HG03457 (cell line): ENCODE measurements around the gene CD9.

Experiments
- ATAC-seq: cut with Tn5 transposase; IDR thresholded peaks from one replicate; pipeline ENCODE4 v1.9.1; 2021; ENCODE audit warnings: moderate number of reproducible peaks; ENCODE audit not compliant: unreplicated experiment

Gene CD9

GRCh38 chr12:6235906-6236640, 35.9 kb downstream of the CD9 start:
- ATAC-seq, result no peak

GRCh38 chr12:6236641-6236940, 36.4 kb downstream of the CD9 start:
- ATAC-seq, result no peak

DNA sequence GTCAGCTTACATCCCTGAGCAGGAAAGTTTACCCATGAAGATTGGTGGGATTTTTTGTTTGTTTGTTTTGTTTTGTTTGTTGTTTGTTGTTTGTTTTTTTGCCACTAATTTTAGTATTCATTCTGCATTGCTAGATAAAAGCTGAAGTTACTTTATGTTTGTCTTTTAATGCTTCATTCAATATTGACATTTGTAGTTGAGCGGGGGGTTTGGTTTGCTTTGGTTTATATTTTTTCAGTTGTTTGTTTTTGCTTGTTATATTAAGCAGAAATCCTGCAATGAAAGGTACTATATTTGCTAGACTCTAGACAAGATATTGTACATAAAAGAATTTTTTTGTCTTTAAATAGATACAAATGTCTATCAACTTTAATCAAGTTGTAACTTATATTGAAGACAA, 37.6 kb downstream of the CD9 start:
- ATAC-seq, result no peak

DNA sequence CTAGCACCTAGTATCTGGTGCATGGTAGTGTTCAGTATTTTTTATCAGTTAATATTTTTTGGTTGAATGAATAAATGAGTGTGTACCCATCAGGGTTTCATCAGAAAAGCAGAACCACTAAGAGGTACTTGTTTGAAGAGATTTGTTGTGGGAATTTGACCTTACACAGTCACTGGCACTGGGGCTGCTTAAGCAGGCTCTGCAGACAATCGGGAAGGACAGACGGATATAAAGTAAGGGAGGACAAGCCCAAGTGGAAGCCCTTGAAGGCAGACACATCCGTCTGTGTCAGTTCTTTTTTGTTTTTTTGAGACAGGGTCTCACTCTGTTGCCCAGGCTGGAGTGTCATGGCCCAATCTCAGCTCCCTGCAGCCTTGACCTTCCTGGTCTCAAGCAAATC, 38.7 kb downstream of the CD9 start:
- no peak for ATAC-seq

- no peak for ATAC-seq
Measured at GRCh38 chr12:6241495-6241894, 41.3 kb downstream of the CD9 start.

- no peak for ATAC-seq
Measured at GRCh38 chr12:6249580-6249979, 49.4 kb downstream of the CD9 start.

DNA sequence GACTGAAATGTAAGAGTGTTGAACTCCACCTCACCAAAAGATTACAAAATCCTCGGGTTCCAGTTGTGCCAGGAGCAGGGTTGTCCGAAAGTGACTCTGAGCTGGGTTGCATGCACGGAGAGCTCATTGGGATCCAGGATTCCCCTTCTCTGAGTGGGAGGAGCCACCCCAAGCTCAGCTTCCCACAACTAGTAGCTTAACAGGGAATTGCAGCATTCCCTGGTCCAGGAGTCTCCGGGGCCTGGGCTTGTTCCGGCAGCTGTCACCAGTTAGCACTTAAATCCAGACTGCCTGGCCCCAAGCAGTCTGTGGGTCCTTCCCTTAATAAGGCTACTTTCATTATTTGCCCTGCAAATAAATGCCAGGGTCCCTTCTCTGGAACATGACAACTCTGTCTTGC, 50.1 kb downstream of the CD9 start:
- no peak for ATAC-seq

DNA sequence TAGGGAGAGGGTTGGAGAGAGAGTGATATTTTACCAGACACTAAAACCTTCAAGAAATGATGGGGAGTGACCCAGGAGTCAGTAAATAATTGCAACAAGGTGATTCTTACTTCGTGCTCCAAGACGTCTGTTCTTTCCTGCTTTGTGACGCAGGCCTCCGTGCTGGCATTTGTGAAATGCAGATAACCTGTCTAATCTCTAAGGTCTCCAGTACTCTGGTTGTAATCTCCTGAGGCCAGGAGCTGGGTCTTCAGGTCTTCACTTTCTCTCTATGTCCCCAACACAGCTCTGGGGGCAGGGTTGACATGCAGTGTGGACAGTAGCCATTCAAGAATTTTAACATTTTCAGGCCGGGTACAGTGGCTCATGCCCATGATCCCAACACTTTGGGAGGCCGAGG, 53.1 kb downstream of the CD9 start:
- no peak for ATAC-seq

GRCh38 chr12:6254491-6254890, 54.3 kb downstream of the CD9 start:
- ATAC-seq, result no peak

DNA sequence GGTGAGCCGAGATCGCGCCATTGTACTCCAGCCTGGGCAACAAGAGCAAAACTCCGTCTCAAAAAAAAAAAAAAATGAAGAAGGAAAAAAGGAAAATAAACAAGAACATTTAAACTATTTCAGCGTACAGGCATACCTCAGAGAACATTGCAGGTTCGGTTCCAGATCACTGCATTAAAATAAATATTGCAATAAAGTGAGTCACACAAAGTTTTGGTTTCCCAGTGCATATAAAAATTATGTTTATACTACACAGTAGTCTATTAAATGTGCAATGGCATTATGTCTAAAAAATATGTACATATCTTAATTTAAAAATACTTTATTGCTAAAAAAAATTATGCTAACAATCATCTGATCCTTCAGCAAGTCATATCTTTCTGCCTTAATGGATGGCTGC, 56.8 kb downstream of the CD9 start:
- no peak for ATAC-seq

GRCh38 chr12:6262211-6262610, 62.0 kb downstream of the CD9 start:
- no peak for ATAC-seq

DNA sequence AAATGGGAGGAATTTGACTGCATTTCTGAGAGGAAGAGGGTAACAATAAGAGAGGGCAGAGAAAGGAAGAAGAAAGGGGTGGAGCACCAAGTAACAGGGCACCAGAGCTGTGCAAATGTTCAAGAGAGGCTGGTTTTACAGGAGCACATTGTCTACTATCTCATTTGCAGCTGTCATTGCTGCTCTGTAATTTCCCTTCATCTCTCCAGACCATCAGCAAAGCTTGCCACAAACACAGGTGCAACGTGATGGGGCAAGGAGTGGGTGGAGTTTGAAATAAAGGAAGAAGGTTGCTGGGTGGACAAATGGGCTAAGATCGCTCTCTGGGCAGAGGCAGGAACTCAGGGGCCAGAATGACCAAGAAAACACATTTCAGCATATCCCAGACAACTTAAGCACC, 62.4 kb downstream of the CD9 start:
- ATAC-seq, result no peak

- ATAC-seq, result no peak
Measured at GRCh38 chr12:6263931-6264330, 63.7 kb downstream of the CD9 start.

DNA sequence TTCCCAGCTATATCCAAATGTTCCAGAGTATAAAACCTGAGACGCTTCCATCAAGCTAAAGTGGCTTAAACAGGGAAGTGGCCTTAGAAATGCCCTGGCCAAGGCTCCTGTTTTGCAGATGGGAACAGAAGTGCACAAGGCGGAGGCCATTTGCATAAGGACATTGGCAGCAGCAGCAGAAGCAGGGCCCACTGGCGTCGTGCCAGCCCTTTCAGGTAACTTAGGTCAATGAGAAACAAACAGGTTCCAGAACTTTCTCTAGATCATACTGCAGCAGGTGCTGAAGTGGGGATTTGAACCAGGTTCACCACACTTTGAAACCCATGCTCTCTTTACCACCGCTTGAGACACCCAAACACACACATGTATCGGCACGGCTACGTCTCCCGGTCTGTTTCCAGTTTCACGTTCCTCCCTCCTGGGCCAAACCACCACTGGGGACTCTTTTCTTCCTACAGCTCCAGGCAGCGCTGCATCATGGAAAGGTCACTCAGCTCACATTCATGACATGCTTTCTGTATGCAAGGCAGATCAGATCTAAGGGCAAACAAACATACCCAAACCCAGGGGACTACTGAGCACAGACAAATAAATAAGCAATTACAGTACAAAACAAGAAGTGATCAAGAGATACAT, 64.3 kb downstream of the CD9 start:
- no peak for ATAC-seq

GRCh38 chr12:6265038-6265405, 64.8 kb downstream of the CD9 start:
- ATAC-seq, result no peak

DNA sequence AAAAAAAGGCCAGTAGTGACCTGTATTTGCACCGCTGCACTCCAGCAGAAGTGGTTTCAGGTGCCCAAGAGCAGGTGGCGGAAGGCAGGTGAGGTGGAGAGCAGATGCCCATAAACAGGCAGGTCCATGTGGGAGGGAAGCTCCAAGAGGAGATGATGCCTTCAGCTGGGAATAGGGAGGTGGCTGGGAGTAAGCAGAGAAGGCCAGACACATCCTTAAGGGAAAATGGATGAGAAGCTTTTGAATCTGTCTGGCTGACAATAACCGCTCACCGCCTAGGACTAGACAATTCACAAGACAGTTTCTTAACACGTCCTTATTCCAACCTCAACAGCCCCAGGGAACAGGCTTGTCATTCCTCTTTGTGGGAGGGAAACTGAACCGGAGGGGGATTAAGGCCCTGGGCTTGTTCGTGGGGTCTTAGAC, 66.4 kb downstream of the CD9 start:
- no peak for ATAC-seq

- no peak for ATAC-seq
Measured at GRCh38 chr12:6266971-6267721, 66.9 kb downstream of the CD9 start.

GRCh38 chr12:6268484-6269157, 68.4 kb downstream of the CD9 start:
- no peak for ATAC-seq

GRCh38 chr12:6269986-6270385, 69.8 kb downstream of the CD9 start:
- ATAC-seq, result no peak

- no peak for ATAC-seq
Measured at GRCh38 chr12:6271281-6271680, 71.1 kb downstream of the CD9 start.

DNA sequence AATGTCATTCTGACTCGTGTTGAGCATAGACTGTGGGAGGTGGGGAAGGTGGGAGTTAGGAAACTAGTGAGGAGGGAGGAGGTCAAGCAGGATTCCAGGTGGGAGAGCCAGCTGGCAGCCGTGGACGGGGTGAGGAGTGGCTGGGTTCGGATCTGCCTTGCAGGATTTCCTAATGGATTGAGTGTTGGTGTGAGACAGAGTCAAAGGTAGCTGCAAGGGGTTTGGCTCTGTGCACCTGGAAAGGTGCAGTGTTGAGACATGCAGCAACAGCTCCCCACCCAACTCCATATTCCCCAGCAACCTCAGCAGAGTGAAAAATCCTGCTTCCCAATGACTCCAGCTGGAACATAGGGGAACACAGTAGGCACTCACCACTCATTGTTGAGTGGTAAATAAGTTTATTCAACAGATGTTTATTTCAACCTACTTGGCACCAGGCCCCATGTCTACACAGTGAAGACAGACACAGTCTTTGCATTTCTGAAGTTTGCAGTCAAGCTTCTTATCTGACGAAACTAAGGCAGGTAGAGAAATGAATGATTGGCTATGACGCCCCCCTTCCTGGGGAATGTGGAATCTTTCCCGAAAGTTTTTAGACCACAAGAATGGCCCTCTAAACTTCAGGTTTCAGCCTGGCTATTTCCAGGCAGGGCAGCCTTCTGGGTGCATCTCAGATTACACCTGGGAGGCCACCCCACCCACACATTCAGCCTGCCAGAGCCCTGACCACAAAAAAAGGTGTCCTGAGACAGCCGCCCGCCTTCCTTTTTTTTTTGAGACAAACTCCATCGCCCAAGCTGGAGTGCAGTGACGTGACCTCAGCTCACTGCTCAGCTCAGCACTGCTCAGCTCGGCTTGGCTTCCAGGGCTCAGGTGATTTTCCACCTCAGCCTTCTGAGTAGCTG, 72.4 kb downstream of the CD9 start:
- no peak for ATAC-seq
